ENCODE measurements around the gene FAAP100.

DNA sequence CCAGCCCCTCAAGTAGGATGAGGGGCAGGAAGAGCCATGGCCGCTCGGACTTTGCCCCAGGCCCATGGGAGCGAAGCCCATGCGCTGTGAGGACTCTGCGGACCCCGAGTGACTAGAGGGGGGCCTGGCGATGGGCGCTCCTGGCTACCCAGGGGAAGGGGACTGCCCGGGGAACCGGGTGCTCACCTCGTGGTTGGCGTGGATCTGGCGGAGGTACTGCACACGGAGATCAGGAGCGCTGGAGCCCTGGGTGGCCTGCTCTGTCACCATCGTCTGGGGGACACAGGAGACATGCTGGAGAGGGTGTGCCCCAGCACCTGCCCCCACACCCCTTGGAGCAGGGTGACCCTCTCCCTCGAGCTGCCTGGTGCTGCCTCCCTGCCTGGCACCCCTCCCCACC, 11.0 kb downstream of the FAAP100 start:
- TF ChIP-seq, protein P1, sequence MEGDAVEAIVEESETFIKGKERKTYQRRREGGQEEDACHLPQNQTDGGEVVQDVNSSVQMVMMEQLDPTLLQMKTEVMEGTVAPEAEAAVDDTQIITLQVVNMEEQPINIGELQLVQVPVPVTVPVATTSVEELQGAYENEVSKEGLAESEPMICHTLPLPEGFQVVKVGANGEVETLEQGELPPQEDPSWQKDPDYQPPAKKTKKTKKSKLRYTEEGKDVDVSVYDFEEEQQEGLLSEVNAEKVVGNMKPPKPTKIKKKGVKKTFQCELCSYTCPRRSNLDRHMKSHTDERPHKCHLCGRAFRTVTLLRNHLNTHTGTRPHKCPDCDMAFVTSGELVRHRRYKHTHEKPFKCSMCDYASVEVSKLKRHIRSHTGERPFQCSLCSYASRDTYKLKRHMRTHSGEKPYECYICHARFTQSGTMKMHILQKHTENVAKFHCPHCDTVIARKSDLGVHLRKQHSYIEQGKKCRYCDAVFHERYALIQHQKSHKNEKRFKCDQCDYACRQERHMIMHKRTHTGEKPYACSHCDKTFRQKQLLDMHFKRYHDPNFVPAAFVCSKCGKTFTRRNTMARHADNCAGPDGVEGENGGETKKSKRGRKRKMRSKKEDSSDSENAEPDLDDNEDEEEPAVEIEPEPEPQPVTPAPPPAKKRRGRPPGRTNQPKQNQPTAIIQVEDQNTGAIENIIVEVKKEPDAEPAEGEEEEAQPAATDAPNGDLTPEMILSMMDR (IDR thresholded peaks at IDR 0.05 in 4 of 5, conservative IDR thresholded peaks at IDR 0.05 in 1 of 5), result no peak
- TF ChIP-seq POLR2A (IDR thresholded peaks at IDR 0.05), result no peak
